Smooth muscle cell of the brain vasculature (primary cell): ENCODE measurements around the gene CAMK2G.

Experiments used
- DNase-seq: peaks from one replicate; pipeline ENCODE4 v3.0.0-alpha.2; 2012; ENCODE audit warnings: low read depth, low spot score

CAMK2G gene

GRCh38 chr10:73863039-73863817 lies 11.1 kb downstream of the CAMK2G start:
- DNase-seq: no peak

GRCh38 chr10:73862011-73862410 lies 12.3 kb downstream of the CAMK2G start:
- no peak for DNase-seq

- DNase-seq: no peak
Observed at GRCh38 chr10:73859784-73860491, 14.4 kb downstream of the CAMK2G start.

- DNase-seq: no peak
Observed at GRCh38 chr10:73859428-73859783, 14.9 kb downstream of the CAMK2G start.

- DNase-seq: no peak
Observed at GRCh38 chr10:73858750-73859427, 15.5 kb downstream of the CAMK2G start.

- DNase-seq: no peak
Observed at GRCh38 chr10:73858013-73858708, 16.2 kb downstream of the CAMK2G start.

- DNase-seq: no peak
Observed at GRCh38 chr10:73857446-73857845, 16.9 kb downstream of the CAMK2G start.

GRCh38 chr10:73856261-73856660 lies 18.1 kb downstream of the CAMK2G start:
- DNase-seq: no peak

- DNase-seq: no peak
Observed at GRCh38 chr10:73855413-73855812, 18.9 kb downstream of the CAMK2G start.

GRCh38 chr10:73854310-73854709 lies 20.0 kb downstream of the CAMK2G start:
- DNase-seq: no peak

- DNase-seq: no peak
Observed at GRCh38 chr10:73853196-73853595, 21.2 kb downstream of the CAMK2G start.

GRCh38 chr10:73850863-73851461 lies 23.4 kb downstream of the CAMK2G start:
- DNase-seq: peak; percentile 59

- no peak for DNase-seq
Observed at GRCh38 chr10:73850211-73850610, 24.1 kb downstream of the CAMK2G start.

GRCh38 chr10:73848821-73849489 lies 25.4 kb downstream of the CAMK2G start:
- peak; percentile 90 for DNase-seq

- DNase-seq: no peak
Observed at GRCh38 chr10:73847031-73847430, 27.3 kb downstream of the CAMK2G start.

- DNase-seq: no peak
Observed at GRCh38 chr10:73843261-73843660, 31.1 kb downstream of the CAMK2G start.

GRCh38 chr10:73842349-73842748 lies 32.0 kb downstream of the CAMK2G start:
- DNase-seq: no peak

- no peak for DNase-seq
Observed at GRCh38 chr10:73841526-73842285, 32.6 kb downstream of the CAMK2G start.

- no peak for DNase-seq
Observed at GRCh38 chr10:73841061-73841421, 33.3 kb downstream of the CAMK2G start.

GRCh38 chr10:73840403-73841060 lies 33.8 kb downstream of the CAMK2G start:
- no peak for DNase-seq
